Measurements from ENCODE around the gene ACRV1. TPM values are rescaled to one million over a fixed set of nuclear protein-coding genes. Genes with fewer than 3 reads are reported as not detected.

The ACRV1 gene
- total RNA-seq, 1 donor from 2014 or later, result not detected

DNA sequence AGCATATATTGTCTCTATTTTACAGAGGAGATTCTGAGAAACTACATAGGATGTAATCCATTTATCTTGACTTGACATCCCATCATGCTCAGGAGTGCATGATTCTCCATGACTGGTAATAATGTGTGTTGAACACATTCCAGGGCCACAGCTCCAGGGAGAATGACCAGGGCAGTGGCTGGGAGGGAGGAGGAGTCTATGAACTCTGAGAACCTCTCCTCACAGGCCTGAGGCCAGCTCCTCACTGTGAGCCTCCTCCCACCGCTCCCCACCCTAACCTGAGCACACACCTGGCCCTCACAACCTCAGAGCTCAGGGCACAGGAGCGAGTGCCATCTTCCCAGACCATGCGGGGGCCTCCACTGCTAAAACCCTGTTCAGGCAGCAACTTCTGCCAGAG, 8.0 kb upstream of the ACRV1 start:
- intact Hi-C loops (cut with micrococcal nuclease), result no loop called here
- Histone ChIP-seq H3K9me3 (replicated peaks) (no peaks in the 10 kb centered on the region), H3K36me3 (no peaks in the 10 kb centered on the region), H3K27ac (replicated peaks) (no peak overlapping the region), H3K27me3 (ENCODE audit: low read depth) (peaks cover 4% of the 10 kb centered on the region), H3K4me3 (no peak overlapping the region), H3K4me1 (no peaks in the 10 kb centered on the region)
- TF ChIP-seq CTCF (IDR thresholded peaks at IDR 0.05; ENCODE audit: borderline replicate concordance), result no peak
- no peak for DNase-seq

DNA sequence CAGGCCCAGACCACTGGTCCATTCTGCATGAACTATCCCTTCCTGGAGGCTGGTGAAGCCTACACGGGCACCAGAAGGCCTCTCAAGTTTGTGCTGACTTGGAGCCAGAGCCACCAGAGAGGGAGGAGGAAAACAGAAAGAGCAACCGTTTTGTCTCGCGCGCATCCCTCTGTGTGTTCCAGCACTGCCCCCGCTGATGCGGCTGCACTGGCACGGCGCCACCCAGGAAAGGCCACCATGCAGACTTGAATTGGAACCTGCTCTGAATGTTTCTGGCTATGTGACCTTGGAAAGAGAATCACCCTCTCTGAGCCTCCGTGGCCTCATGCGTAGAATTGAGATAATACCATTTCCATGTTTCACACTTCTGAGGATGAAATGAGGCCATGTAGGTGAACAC, 7.4 kb upstream of the ACRV1 start:
- Histone ChIP-seq H3K36me3 (no peaks in the 10 kb centered on the region), H3K9me3 (replicated peaks) (no peaks in the 10 kb centered on the region), H3K27ac (replicated peaks) (no peak overlapping the region), H3K27me3 (ENCODE audit: low read depth) (peaks cover 3% of the 10 kb centered on the region), H3K4me1 (no peaks in the 10 kb centered on the region), H3K4me3 (no peak overlapping the region)
- DNase-seq, result no peak
- TF ChIP-seq CTCF (IDR thresholded peaks at IDR 0.05; ENCODE audit: borderline replicate concordance), result no peak
- intact Hi-C loops (cut with micrococcal nuclease), result no loop called here

GRCh38 chr11:125685228-125685627, 4.6 kb upstream of the ACRV1 start:
- no peaks in the 10 kb centered on the region for H3K9me3 ChIP-seq (replicated peaks)
- H3K4me3 ChIP-seq, result no peak overlapping the region
- no peak for TF ChIP-seq CTCF (IDR thresholded peaks at IDR 0.05; ENCODE audit: borderline replicate concordance)
- intact Hi-C loops (cut with micrococcal nuclease), result no loop called here
- DNase-seq, result no peak
- no peaks in the 10 kb centered on the region for H3K4me1 ChIP-seq
- no peak overlapping the region for H3K27ac ChIP-seq (replicated peaks)
- no peaks in the 10 kb centered on the region for H3K27me3 ChIP-seq (ENCODE audit: low read depth)
- H3K36me3 ChIP-seq, result no peaks in the 10 kb centered on the region

- Histone ChIP-seq H3K36me3 (no peaks in the 10 kb centered on the region), H3K9me3 (replicated peaks) (no peaks in the 10 kb centered on the region), H3K4me3 (no peak overlapping the region), H3K4me1 (no peaks in the 10 kb centered on the region), H3K27me3 (ENCODE audit: low read depth) (no peaks in the 10 kb centered on the region), H3K27ac (replicated peaks) (no peak overlapping the region)
- intact Hi-C loops (cut with micrococcal nuclease), result no loop called here
- no peak for TF ChIP-seq CTCF (IDR thresholded peaks at IDR 0.05; ENCODE audit: borderline replicate concordance)
- no peak for DNase-seq
These were observed 810 bp downstream of the ACRV1 start for GRCh38 chr11:125679837-125680236.

DNA sequence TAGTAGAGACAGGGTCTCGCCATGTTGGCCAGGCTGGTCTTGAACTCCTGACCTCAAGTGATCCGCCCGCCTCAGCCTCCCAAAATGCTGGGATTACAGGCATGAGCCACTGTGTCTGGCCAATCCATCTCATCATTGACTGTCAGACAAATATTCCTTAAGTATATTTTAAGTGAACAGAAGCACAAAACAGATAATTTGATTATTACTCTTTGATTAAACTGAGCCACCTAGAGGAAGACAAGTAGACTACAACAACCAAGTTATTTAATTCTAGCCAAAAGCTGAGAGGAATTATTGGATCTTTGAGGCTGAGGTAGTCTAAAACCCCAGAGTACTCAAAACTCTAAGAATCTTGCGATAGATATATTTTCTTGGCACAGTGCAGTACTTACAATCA, 1.2 kb downstream of the ACRV1 start:
- H3K9me3 ChIP-seq (replicated peaks), result no peaks in the 10 kb centered on the region
- H3K36me3 ChIP-seq, result no peaks in the 10 kb centered on the region
- H3K27me3 ChIP-seq (ENCODE audit: low read depth), result no peaks in the 10 kb centered on the region
- H3K27ac ChIP-seq (replicated peaks), result no peak overlapping the region
- H3K4me3 ChIP-seq, result no peak overlapping the region
- TF ChIP-seq CTCF (IDR thresholded peaks at IDR 0.05; ENCODE audit: borderline replicate concordance), result no peak
- no peaks in the 10 kb centered on the region for H3K4me1 ChIP-seq
- DNase-seq, result no peak
- intact Hi-C loops (cut with micrococcal nuclease), result no loop called here

- no peak overlapping the region for H3K27ac ChIP-seq (replicated peaks)
- no peaks in the 10 kb centered on the region for H3K36me3 ChIP-seq
- no peak for TF ChIP-seq CTCF (IDR thresholded peaks at IDR 0.05; ENCODE audit: borderline replicate concordance)
- no peak for DNase-seq
- H3K9me3 ChIP-seq (replicated peaks), result no peaks in the 10 kb centered on the region
- H3K4me1 ChIP-seq, result no peaks in the 10 kb centered on the region
- H3K27me3 ChIP-seq (ENCODE audit: low read depth), result no peaks in the 10 kb centered on the region
- intact Hi-C loops (cut with micrococcal nuclease), result no loop called here
- H3K4me3 ChIP-seq, result no peak overlapping the region
These were observed 5.5 kb downstream of the ACRV1 start for GRCh38 chr11:125675196-125675595.
